ENCODE measurements around the gene NELFB. TPM values are rescaled to one million over a fixed set of nuclear protein-coding genes. Genes with fewer than 3 reads are reported as not detected.
A peak's percentile ranks its signal among the peaks of the same experiment; 100 is the strongest.

Gene NELFB
- total RNA-seq, 2 experiments from 2014 or later = 62.6 to 74.8 TPM

DNA sequence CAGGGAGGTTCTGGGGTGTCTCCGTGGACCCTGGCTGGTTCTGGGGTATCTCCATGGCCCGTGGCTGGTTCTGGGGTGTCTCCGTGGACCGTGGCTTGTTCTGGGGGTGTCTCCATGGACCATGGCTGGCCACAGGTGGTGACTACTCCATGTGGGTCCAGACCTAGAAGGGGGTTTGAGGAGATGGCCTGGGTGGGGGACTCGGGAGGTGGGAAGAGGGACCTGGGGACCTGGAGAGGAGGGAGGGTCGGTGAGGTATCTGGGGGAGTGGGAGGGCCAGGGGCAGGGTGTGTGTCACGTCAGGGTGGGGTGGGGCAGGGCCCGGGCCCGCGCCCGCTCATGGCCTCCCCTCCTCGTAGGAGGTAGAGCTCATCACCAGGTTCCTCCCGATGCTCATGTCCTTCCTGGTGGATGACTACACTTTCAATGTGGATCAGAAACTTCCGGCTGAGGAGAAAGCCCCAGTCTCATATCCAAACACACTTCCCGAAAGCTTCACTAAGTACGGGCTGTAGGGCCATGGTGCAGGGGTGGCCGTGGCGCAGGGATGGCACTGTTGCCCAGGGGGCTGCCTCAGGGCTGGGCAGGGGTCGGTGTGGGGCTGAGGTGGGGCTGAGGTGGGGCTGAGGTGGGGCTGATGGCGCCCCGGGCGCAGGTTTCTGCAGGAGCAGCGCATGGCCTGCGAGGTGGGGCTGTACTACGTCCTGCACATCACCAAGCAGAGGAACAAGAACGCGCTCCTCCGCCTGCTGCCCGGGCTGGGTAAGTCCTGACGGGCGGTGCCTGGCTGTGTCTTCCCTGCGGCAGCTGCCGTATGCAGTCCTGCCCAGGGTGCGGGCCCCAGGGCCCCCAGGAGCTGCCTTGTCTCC is 11.7 kb downstream of the NELFB start:
- CTCF ChIA-PET (ENCODE audit: unreplicated experiment) = interaction anchor here (0.6 kb wide), 1 partner anchor 173 kb away, joined by 3 read pairs; no protein-coding TSS in a partner anchor
- H3K27ac ChIP-seq (ENCODE audit: low read depth, low read length, poor library complexity, severe bottlenecking) = peak overlapping the region; percentile 90
- peak overlapping the region; percentile 90 for H3K4me2 ChIP-seq (ENCODE audit: low read length)
- H3K36me3 ChIP-seq (ENCODE audit: insufficient read depth, low read length) = peaks cover 66% of the 10 kb centered on the region
- TF ChIP-seq, protein P1, sequence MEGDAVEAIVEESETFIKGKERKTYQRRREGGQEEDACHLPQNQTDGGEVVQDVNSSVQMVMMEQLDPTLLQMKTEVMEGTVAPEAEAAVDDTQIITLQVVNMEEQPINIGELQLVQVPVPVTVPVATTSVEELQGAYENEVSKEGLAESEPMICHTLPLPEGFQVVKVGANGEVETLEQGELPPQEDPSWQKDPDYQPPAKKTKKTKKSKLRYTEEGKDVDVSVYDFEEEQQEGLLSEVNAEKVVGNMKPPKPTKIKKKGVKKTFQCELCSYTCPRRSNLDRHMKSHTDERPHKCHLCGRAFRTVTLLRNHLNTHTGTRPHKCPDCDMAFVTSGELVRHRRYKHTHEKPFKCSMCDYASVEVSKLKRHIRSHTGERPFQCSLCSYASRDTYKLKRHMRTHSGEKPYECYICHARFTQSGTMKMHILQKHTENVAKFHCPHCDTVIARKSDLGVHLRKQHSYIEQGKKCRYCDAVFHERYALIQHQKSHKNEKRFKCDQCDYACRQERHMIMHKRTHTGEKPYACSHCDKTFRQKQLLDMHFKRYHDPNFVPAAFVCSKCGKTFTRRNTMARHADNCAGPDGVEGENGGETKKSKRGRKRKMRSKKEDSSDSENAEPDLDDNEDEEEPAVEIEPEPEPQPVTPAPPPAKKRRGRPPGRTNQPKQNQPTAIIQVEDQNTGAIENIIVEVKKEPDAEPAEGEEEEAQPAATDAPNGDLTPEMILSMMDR (conservative IDR thresholded peaks at IDR 0.05; ENCODE audit: low read length) = no peak
- TF ChIP-seq EZH2phosphoT487 (IDR thresholded peaks at IDR 0.05; ENCODE audit: borderline replicate concordance, low read depth, low read length) = no peak
- H2AFZ ChIP-seq (ENCODE audit: low read length) = no peak overlapping the region
- POLR2A ChIA-PET = interaction anchor here (0.6 to 1.1 kb wide), 2 partner anchors 13 to 116 kb away, joined by 3 to 5 read pairs; no protein-coding TSS in a partner anchor
- DNase-seq (ENCODE audit: low spot score) = no peak
- no TSS peak for BruUV-seq (replicated peaks)
- no peaks in the 10 kb centered on the region for H4K20me1 ChIP-seq (ENCODE audit: insufficient read depth, low read length)
- intact Hi-C loops (cut with micrococcal nuclease; ENCODE audit: unreplicated experiment) = no loop called here
- H3K79me2 ChIP-seq (ENCODE audit: insufficient read depth, low read depth, low read length) = peaks cover 18% of the 10 kb centered on the region; the same call in 1 of the 2 replicates
- no peaks in the 10 kb centered on the region for H3K9me2 ChIP-seq (ENCODE audit: insufficient read depth, low read length)
- peak overlapping the region; percentile 65 for H3K4me3 ChIP-seq (ENCODE audit: low read depth, low read length, poor library complexity, severe bottlenecking)
- no peaks in the 10 kb centered on the region for H3K9me3 ChIP-seq (ENCODE audit: low read length)
- peaks cover 48% of the 10 kb centered on the region for H3K4me1 ChIP-seq (ENCODE audit: insufficient read depth, low read length, poor library complexity, severe bottlenecking)

DNA sequence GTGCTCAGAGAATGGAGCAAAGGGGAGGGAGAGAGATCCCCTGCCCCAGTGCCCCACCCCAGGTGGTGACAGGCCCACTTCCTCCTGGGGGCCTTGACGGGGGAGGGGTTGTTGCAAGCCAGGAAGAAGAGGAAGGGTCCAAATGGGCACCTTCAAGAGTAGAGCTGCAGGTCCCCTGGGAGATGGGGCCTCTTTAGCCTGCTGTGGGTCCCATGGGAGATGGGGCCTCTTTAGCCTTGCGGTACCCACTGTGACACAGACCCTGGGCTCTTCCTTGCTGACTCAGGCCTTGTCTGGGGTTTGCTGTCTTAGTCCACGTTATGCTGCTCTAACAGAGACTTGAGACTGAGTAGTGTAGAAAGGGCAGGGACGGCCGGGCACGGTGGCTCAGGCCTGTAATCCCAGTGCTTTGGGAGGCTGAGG is 12.8 kb downstream of the NELFB start:
- Histone ChIP-seq H3K4me3 (ENCODE audit: low read depth, low read length, poor library complexity, severe bottlenecking) (peak overlapping the region; percentile 65), H3K36me3 (ENCODE audit: insufficient read depth, low read length) (peaks cover 75% of the 10 kb centered on the region), H3K4me2 (ENCODE audit: low read length) (peak overlapping the region; percentile 90), H3K27ac (ENCODE audit: low read depth, low read length, poor library complexity, severe bottlenecking) (peak overlapping the region; percentile 90), H2AFZ (ENCODE audit: low read length) (no peak overlapping the region), H3K9me2 (ENCODE audit: insufficient read depth, low read length) (no peaks in the 10 kb centered on the region), H4K20me1 (ENCODE audit: insufficient read depth, low read length) (no peaks in the 10 kb centered on the region), H3K79me2 (ENCODE audit: insufficient read depth, low read depth, low read length) (peaks cover 18% of the 10 kb centered on the region; the same call in 1 of the 2 replicates), H3K9me3 (ENCODE audit: low read length) (no peaks in the 10 kb centered on the region), H3K4me1 (ENCODE audit: insufficient read depth, low read length, poor library complexity, severe bottlenecking) (peaks cover 48% of the 10 kb centered on the region)
- no peak for TF ChIP-seq EZH2phosphoT487 (IDR thresholded peaks at IDR 0.05; ENCODE audit: borderline replicate concordance, low read depth, low read length)
- TF ChIP-seq, protein P1 (conservative IDR thresholded peaks at IDR 0.05; ENCODE audit: low read length) = no peak
- DNase-seq (ENCODE audit: low spot score) = peak; percentile 98
- BruUV-seq (replicated peaks) = no TSS peak
- POLR2A ChIA-PET = no interaction called here
- intact Hi-C loops (cut with micrococcal nuclease; ENCODE audit: unreplicated experiment) = loop anchor here (1.0 to 2.0 kb wide), 3 partner anchors 9 to 68 kb away; partner anchors contain the start of genes TOR4A and TPRN
- CTCF ChIA-PET (ENCODE audit: unreplicated experiment) = no interaction called here
